CD14-positive monocyte (primary cell): Measurements from ENCODE around the gene CALR. TPM values are rescaled to one million over a fixed set of nuclear protein-coding genes. Genes with fewer than 3 reads are reported as not detected.

Experiments
- DNase-seq, 3 donors: peaks; one replicate each; pipeline ENCODE4 v3.0.0-alpha.2; 2011 to 2022
- H2AFZ ChIP-seq: 2 replicates; pipeline ENCODE4 v1.6.0; 2012; ENCODE audit warnings: mild to moderate bottlenecking, low read depth, low read length, inconsistent platforms; ENCODE audit not compliant: insufficient read depth, poor library complexity, severe bottlenecking
- H3K27ac ChIP-seq, 2 donors: 1 replicate in 1 of 2; 2 replicates in 1 of 2; pipeline ENCODE4 v1.5.1; 2012 to 2013; ENCODE audit warnings: low read length in 2 of 2, control low read depth in 1 of 2, inconsistent platforms in 1 of 2, low read depth in 1 of 2, mild to moderate bottlenecking in 1 of 2
- H3K27me3 ChIP-seq, 2 donors: one replicate each; pipeline versions ENCODE4 v1.6.0 to v1.6.1; 2011 to 2013; ENCODE audit warnings: low read length in 2 of 2; ENCODE audit not compliant: control insufficient read depth in 2 of 2, insufficient read depth in 2 of 2
- H3K36me3 ChIP-seq, 2 donors: replicated peaks in 1 of 2; 1 replicate in 1 of 2; 2 replicates in 1 of 2; pipeline versions ENCODE4 v1.5.1 to v1.6.1; 2012 to 2013; ENCODE audit warnings: low read length in 2 of 2, control low read depth in 1 of 2, inconsistent platforms in 1 of 2, mild to moderate bottlenecking in 1 of 2; ENCODE audit not compliant: insufficient read depth in 2 of 2, control insufficient read depth in 1 of 2
- H3K4me1 ChIP-seq, 2 donors: 1 replicate in 1 of 2; 2 replicates in 1 of 2; pipeline versions ENCODE4 v1.5.1 to v1.6.1; 2012 to 2013; ENCODE audit warnings: low read length in 2 of 2, control low read depth in 1 of 2, inconsistent platforms in 1 of 2, mild to moderate bottlenecking in 1 of 2, moderate library complexity in 1 of 2; ENCODE audit not compliant: insufficient read depth in 2 of 2, control insufficient read depth in 1 of 2
- H3K4me2 ChIP-seq: replicated peaks from 2 replicates; pipeline ENCODE3; 2012; ENCODE audit warnings: low read length, moderate library complexity, mild to moderate bottlenecking; ENCODE audit not compliant: poor library complexity, severe bottlenecking; ENCODE audit errors: extremely low read depth
- H3K4me3 ChIP-seq, 3 experiments: fragments of 200-600 bp in 1 of 3; sonication (generic) in 1 of 3; replicated peaks in 1 of 3; 1 replicate in 2 of 3; 2 replicates in 1 of 3; pipeline ENCODE4 v1.5.1; 2011 to 2013; ENCODE audit warnings: low read length in 3 of 3, mild to moderate bottlenecking in 3 of 3, control low read depth in 2 of 3, low read depth in 2 of 3, inconsistent platforms in 1 of 3, moderate library complexity in 1 of 3
- H3K79me2 ChIP-seq: 2 replicates; pipeline ENCODE4 v1.6.0; 2012; ENCODE audit warnings: mild to moderate bottlenecking, control low read depth, inconsistent platforms, low read length, moderate library complexity; ENCODE audit not compliant: insufficient read depth
- H3K9ac ChIP-seq: 2 replicates; pipeline ENCODE4 v1.6.0; 2017; ENCODE audit warnings: low read length, mild to moderate bottlenecking; ENCODE audit not compliant: insufficient read depth, poor library complexity, severe bottlenecking
- H3K9me3 ChIP-seq, 2 donors: replicated peaks in 1 of 2; 1 replicate in 1 of 2; 2 replicates in 1 of 2; pipeline versions ENCODE4 v1.5.1 to v1.6.1; 2012 to 2013; ENCODE audit warnings: low read length in 2 of 2, control low read depth in 1 of 2; ENCODE audit not compliant: control insufficient read depth in 1 of 2, insufficient read depth in 1 of 2
- H4K20me1 ChIP-seq: 2 replicates; pipeline ENCODE4 v1.6.0; 2012; ENCODE audit warnings: mild to moderate bottlenecking, low read length, control low read depth, moderate library complexity; ENCODE audit not compliant: insufficient read depth
- H3K27ac Mint-ChIP-seq, 7 donors: one replicate each; pipeline ENCODE4 v1.8.0; 2020; ENCODE audit warnings: mild to moderate bottlenecking in 7 of 7, mixed read lengths in 7 of 7, moderate library complexity in 6 of 7, inconsistent platforms in 2 of 7
- H3K27me3 Mint-ChIP-seq, 3 donors: one replicate each; pipeline ENCODE4 v1.8.0; 2021 to 2022; ENCODE audit warnings: low read depth in 3 of 3, mild to moderate bottlenecking in 3 of 3, mixed read lengths in 3 of 3, moderate library complexity in 3 of 3, inconsistent platforms in 1 of 3
- H3K36me3 Mint-ChIP-seq, 2 donors: one replicate each; pipeline ENCODE4 v1.8.0; 2020; ENCODE audit warnings: mixed read lengths in 2 of 2, inconsistent platforms in 1 of 2, mild to moderate bottlenecking in 1 of 2
- H3K4me1 Mint-ChIP-seq: one replicate; pipeline ENCODE4 v1.8.0; 2020; ENCODE audit warnings: mild to moderate bottlenecking, mixed read lengths
- H3K4me3 Mint-ChIP-seq, 2 donors: one replicate each; pipeline ENCODE4 v1.8.0; 2020; ENCODE audit warnings: mild to moderate bottlenecking in 2 of 2, mixed read lengths in 2 of 2, moderate library complexity in 1 of 2
- H3K9me3 Mint-ChIP-seq, 7 donors: one replicate each; pipeline ENCODE4 v1.8.0; 2020 to 2022; ENCODE audit warnings: mixed read lengths in 7 of 7, mild to moderate bottlenecking in 6 of 7, moderate library complexity in 6 of 7, inconsistent platforms in 2 of 7
- WGBS: methylation state at CpG from one replicate; pipeline ENCODE4 v1.1.5; 2013; ENCODE audit warnings: missing lambda C conversion rate; ENCODE audit not compliant: insufficient coverage; 5-methylcytosine and 5-hydroxymethylcytosine counted together
- intact Hi-C, 2 donors: fragments of 100-400 bp; cut with micrococcal nuclease; formaldehyde crosslinking; loops; one replicate each; pipeline versions ENCODE4 v1.15.0 to v1.15.1; 2023
- polyA plus RNA-seq, 3 donors: library from polyadenylated mRNA; depleted of rRNA in 1 of 3; unstranded in 2 of 3; stranded (reverse) in 1 of 3; fragments of 300-500 nt in 2 of 3; fragments of >200 nt in 1 of 3; fragmentation: Illumina TruSeq in 2 of 3; gene quantifications; 1 replicate in 2 of 3; 2 replicates in 1 of 3; pipeline ENCODE4 v1.2.3, GENCODE V29; 2012 to 2021
- TF ChIP-seq, protein P1 (sequence below): fragments of 200-600 bp; IDR thresholded peaks from one replicate; pipeline ENCODE4 v1.8.0; 2022; ENCODE audit warnings: antibody characterized with exemption, mild to moderate bottlenecking

CALR gene
- polyA plus RNA-seq, 3 donors, result 109 to 441 (median 133) TPM

- no peak overlapping the region for H2AFZ ChIP-seq
- intact Hi-C loops, result no loop called here
- H3K9me3 ChIP-seq, result no peaks in the 10 kb centered on the region
- no peak for DNase-seq
- Mint-ChIP-seq H3K9me3 (no peaks in the 10 kb centered on the region), H3K27me3 (peaks cover 0 to 3% (median 0%) of the 10 kb centered on the region in 3 donors), H3K4me1 (no peaks in the 10 kb centered on the region), H3K36me3 (peaks cover 38 to 66% of the 10 kb centered on the region in 2 donors), H3K4me3 (no peak overlapping the region), H3K27ac (no peak overlapping the region)
- H3K4me1 ChIP-seq, result no peaks in the 10 kb centered on the region
- H3K79me2 ChIP-seq, result no peaks in the 10 kb centered on the region
- H3K27ac ChIP-seq, result no peak overlapping the region
- no peaks in the 10 kb centered on the region for H3K27me3 ChIP-seq
- 99% methylated on average over 8 of the region's 10 CpGs for WGBS
- no peak overlapping the region for H3K4me2 ChIP-seq
- peaks cover 29 to 49% of the 10 kb centered on the region in 2 donors for H3K36me3 ChIP-seq
- H3K9ac ChIP-seq, result no peak overlapping the region
- H4K20me1 ChIP-seq, result no peaks in the 10 kb centered on the region
- no peak overlapping the region for H3K4me3 ChIP-seq
- TF ChIP-seq, protein P1, sequence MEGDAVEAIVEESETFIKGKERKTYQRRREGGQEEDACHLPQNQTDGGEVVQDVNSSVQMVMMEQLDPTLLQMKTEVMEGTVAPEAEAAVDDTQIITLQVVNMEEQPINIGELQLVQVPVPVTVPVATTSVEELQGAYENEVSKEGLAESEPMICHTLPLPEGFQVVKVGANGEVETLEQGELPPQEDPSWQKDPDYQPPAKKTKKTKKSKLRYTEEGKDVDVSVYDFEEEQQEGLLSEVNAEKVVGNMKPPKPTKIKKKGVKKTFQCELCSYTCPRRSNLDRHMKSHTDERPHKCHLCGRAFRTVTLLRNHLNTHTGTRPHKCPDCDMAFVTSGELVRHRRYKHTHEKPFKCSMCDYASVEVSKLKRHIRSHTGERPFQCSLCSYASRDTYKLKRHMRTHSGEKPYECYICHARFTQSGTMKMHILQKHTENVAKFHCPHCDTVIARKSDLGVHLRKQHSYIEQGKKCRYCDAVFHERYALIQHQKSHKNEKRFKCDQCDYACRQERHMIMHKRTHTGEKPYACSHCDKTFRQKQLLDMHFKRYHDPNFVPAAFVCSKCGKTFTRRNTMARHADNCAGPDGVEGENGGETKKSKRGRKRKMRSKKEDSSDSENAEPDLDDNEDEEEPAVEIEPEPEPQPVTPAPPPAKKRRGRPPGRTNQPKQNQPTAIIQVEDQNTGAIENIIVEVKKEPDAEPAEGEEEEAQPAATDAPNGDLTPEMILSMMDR, result no peak
Observed at GRCh38 chr19:12899891-12900518, 38.4 kb upstream of the CALR start.

DNA sequence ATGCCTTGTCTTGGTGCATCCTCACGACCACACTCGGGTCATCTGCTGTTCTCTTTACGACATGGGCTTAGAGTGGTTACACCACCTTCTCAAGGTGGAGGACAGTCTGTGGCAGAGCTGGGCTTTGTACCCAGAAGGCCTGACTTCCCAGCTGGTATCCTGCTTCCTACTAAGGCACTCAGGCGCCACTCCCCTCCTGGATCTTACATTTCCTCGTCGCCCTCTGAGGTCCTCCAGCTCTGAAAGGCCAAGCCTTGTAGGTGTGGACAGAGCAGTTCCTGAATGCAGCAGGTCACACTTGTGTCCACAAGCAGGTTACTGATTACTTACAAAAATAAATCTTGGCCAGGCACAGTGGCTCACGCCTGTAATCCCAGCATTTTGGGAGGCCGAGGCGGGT, 31.2 kb upstream of the CALR start:
- H3K27ac ChIP-seq, result no peak overlapping the region
- Mint-ChIP-seq H3K27ac (peak overlapping the region in 2 of 7 donors; percentile 21 to 50), H3K27me3 (no peaks in the 10 kb centered on the region), H3K9me3 (no peaks in the 10 kb centered on the region), H3K4me1 (peaks cover 2% of the 10 kb centered on the region), H3K4me3 (no peak overlapping the region), H3K36me3 (peaks cover 4 to 17% of the 10 kb centered on the region in 2 donors)
- TF ChIP-seq, protein P1, result no peak
- DNase-seq, result no peak
- H2AFZ ChIP-seq, result no peak overlapping the region
- H4K20me1 ChIP-seq, result no peaks in the 10 kb centered on the region
- H3K27me3 ChIP-seq, result no peaks in the 10 kb centered on the region
- H3K4me2 ChIP-seq, result no peak overlapping the region
- 98% methylated on average over 9 of the region's 9 CpGs for WGBS
- no peaks in the 10 kb centered on the region for H3K36me3 ChIP-seq
- no peak overlapping the region for H3K9ac ChIP-seq
- peaks cover 0 to under 1% of the 10 kb centered on the region in 2 donors for H3K4me1 ChIP-seq
- no peak overlapping the region for H3K4me3 ChIP-seq
- no peaks in the 10 kb centered on the region for H3K79me2 ChIP-seq
- no peaks in the 10 kb centered on the region for H3K9me3 ChIP-seq
- intact Hi-C loops, result no loop called here
